HG03095 (cell line): Measurements from ENCODE around the gene RPS3A.
"Not testable (repeated sequence)": the region's sequence is repeated elsewhere in the genome, so short reads cannot be mapped to it uniquely, and the experiment has no call there.

Experiments used
- ATAC-seq: cut with Tn5 transposase; IDR thresholded peaks from one replicate; pipeline ENCODE4 v1.9.1; 2021; ENCODE audit warnings: moderate library complexity; ENCODE audit not compliant: unreplicated experiment

Gene RPS3A

DNA sequence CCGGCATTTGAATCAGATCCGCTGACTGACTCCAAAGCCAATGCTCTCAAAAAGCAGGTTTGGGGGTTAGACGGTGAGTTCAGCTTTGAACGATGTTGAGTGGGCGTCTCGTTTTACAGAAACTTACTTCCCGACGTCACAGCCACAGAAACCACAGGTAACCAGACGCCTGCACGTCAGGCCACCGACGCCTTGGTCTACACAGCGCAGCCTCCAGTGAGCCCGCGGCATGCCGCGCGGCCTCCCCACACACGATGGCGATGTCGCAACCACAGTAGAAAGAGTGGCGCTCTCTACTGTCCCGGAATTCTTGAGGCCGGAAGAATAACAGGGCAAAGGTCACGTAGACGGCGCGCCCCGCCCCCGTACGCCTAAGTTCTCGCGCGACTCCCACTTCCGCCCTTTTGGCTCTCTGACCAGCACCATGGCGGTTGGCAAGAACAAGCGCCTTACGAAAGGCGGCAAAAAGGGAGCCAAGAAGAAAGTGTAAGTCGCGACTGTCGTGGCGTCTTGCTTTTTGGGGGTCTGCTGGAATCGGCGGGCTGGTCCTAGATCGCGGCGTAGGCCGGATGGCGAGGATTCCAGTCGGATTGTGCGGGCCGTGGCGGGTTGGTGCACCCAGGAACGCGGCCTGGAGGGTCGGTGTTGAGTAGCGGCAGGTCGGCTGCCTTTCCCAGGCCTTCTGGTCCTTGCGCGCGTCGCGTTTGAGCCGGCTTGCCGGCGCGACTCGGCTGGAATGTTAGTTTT is at the start of gene RPS3A:
Gene RPS3A (plus strand): TSS at position 400 of the 747 bp plus-strand sequence. CDS start 25 bp downstream, at position 425.
- peak; percentile 93 for ATAC-seq

GRCh38 chr4:151052785-151053184 is 46.6 kb upstream of the RPS3A start:
- peak; percentile 2 for ATAC-seq

- no peak for ATAC-seq
These were observed 43.9 kb upstream of the RPS3A start for GRCh38 chr4:151055539-151055938.

- ATAC-seq = not testable (repeated sequence)
These were observed 36.3 kb upstream of the RPS3A start for GRCh38 chr4:151063143-151063542.

GRCh38 chr4:151067316-151067970 is 32.0 kb upstream of the RPS3A start:
- no peak for ATAC-seq

DNA sequence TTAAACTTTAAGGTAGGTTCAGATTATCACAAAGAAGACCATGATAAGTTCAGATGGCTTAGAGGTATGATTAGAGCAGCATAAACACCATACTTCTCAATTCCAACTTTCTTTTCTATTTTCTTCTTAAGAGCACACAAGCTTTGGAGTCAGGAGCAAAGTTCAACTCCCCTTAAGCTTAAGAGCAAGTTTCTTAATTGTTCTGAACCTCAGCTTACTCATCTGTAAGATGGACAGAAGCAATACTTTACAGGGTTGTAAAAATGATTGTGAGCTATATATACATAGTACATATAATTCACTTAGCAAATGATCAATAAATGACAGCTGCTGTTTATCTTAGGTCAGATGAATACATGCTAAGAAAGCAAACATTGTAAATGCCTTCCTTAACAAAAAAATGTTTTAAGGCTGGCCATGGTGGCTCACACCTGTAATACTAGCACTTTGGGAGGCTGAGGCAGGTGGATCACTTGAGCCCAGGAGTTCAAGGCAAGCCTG is 25.0 kb upstream of the RPS3A start:
- ATAC-seq = no peak

DNA sequence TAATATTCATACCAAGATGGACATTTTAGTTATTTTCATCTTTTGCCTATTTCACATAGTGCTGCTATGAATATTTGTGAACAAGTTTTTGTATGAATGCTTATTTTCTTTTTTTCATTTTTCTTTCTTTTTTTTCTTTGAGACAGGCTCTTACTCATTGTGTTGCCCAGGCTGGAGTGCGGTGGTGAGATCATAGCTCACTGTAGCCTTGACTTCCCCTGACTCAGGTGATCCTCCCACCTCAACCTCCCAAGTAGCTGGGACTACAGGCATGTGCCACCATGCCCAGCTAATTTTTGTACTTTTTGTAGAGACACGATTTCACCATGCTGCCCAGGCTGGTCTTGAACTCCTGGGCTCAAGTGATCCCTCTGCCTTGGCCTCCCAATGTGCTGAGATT is 21.4 kb upstream of the RPS3A start:
- ATAC-seq = not testable (repeated sequence)

- ATAC-seq = no peak
These were observed 12.0 kb upstream of the RPS3A start for GRCh38 chr4:151087467-151087866.

GRCh38 chr4:151091047-151091446 is 8.4 kb upstream of the RPS3A start:
- ATAC-seq = no peak

GRCh38 chr4:151092488-151092887 is 6.9 kb upstream of the RPS3A start:
- ATAC-seq = no peak

DNA sequence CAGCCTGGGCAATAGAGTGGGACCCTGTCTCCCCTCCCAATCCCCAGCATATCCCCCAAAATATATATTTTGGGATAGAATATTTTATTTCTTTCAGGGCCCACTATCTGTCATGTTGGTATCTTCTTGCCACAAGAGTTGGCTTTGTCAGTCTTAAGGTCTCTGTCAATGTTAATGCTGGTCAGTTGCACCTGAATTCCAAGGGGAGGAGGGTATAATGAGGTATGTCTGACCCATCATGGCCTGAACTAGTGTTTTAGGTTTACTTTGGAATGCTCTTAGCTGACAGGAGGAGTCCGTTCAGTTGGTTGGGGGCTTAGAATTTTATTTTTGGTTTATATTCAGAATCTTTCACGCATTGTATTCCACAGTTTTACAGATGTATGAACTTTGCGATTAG is 6.2 kb upstream of the RPS3A start:
- no peak for ATAC-seq

DNA sequence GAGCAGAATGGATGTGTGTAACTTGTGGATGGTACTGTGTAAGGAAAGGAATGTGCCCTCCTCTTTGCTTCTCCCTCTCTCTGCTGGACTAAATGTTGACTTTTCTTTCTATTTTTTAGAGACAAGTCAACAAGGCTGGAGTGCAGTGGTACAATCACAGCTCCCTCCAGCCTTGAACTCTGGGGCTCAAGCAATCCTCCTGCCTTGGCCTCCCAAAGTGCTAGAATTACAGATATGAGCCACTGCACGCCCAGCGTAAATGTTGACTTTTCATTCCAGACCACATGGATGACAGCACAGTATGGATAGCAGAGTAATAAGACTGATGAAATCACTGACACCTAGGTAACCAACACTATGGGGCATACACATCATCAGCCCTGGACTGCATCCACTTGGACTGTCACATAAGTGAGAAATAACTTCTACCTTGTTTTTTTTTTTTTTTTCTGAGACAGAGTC is 5.1 kb upstream of the RPS3A start:
- no peak for ATAC-seq

GRCh38 chr4:151095142-151095541 is 4.3 kb upstream of the RPS3A start:
- no peak for ATAC-seq

- no peak for ATAC-seq
These were observed 1.7 kb upstream of the RPS3A start for GRCh38 chr4:151097759-151098158.

GRCh38 chr4:151098979-151099228 is 524 bp upstream of the RPS3A start:
- ATAC-seq = no peak

GRCh38 chr4:151099976-151100417 is 569 bp downstream of the RPS3A start:
- ATAC-seq = no peak

DNA sequence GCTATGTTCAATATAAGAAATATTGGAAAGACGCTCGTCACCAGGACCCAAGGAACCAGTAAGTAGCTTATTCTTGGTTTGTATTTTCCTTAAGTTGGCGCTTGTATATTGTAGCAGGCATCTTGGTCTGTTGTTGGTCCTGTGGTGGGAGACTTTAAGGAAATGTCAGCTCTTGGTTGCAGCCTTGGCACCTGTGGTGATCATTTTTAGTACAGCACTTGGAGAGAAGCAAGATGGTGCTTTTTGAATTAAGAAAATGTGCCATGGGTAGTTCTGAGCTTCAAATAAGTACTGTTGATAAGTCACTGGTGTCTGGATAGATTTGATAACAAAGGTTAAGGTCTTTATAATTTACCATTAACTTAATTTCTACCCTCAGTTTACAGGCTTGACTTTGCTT is 1.1 kb downstream of the RPS3A start:
- no peak for ATAC-seq

DNA sequence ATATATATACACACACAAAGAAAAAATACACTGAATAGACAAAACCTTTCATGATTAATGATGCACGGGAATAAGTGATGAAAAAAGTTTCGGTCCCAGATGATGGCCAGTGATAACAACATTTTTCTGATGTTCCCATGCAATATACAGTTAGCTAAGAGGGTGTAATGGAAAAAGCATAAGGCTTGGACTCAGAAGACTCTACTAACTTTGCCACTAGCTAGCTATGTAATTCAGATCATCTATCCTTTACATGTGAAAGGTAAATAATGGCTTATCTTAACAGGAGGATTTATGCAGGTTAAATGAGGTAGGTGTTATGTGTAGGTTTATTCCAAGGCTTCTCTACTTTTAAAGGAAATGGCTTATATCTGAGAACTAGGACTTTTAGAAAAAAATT is 4.3 kb downstream of the RPS3A start:
- no peak for ATAC-seq

DNA sequence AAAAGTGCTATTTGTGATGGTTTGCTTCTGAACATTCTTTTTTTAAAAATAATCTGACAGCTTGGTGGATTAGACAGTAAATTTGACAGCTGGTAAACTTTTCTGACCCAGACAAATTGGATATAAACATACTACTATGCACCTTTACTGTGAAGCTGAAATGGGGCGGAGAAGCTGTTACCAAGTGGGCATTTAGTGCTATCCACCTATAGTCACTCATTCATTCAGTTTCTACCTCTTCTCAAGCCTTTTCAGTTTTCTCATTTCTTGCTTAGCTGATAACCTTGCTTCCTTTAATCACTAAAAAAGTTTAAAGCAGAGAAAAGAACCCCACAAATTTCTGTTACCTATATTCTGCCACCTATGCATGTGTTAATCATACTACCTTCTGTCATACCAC is 5.2 kb downstream of the RPS3A start:
- no peak for ATAC-seq

DNA sequence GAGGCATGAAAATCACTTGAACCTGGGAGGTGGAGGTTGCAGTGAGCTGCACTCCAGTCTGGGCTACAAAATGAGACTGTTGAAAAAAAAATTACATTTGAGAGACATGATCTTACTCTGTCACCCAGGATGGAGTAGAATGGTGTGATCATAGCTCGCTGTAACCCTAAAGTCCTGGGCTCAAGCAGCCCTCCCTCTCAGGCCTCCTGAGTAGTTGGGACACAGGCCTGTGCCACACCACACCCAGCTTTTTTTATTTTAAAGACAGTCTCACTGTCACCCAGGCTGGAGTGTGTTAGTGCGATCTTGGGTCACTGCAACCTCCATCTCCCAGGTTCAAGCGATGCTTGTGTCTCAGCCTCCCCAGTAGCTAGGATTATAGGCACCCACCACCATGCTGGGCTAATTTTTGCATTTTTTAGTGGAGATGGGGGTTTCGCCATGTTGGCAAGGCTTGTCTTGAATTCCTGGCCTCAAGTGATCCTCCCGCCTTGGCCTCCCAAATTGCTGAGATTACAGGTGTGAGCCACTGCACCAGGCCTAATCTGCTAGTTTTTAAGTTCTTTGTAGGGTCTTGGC is 6.1 kb downstream of the RPS3A start:
- ATAC-seq = no peak

DNA sequence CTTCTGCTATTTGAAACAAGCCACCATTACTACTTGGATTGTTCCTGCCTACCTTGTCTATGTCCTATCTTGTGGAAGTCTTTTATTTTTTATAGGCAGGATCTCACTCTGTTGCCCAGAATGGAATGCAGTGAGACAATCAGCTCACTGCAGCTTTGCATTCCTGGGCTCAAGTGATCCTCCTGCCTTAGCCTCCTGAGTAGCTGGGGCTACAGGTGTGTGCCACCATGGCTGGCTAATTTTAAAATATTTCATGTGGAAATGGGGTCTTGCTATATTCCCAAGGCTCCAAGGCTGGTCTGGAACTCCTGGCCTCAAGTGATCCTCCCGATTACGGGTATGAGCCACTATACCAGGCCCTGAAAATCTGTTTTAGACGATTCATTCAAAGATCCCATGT is 7.6 kb downstream of the RPS3A start:
- no peak for ATAC-seq

DNA sequence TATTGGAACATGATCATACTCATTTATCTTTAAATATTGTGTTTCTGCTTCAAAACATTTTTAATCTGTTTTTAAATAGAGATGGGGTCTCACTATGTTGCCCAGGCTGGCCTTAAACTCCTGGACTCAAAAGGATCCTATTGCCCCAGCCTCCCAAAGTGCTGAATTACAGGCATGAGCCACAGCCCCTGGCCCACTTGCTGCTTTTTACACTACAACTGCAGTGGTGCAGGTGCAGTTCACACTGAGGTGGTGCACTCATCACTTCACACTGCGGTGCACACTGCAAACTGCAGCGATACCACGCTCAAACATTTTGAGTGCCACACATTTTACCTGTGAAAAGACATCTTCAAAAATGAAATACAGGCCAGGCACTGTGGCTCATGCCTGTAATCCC is 10.8 kb downstream of the RPS3A start:
- ATAC-seq = no peak
